Suprapubic skin (tissue), 4 donors: ENCODE measurements around the gene KHDC4. TPM values are rescaled to one million over a fixed set of nuclear protein-coding genes. Genes with fewer than 3 reads are reported as not detected.

ENCODE experiments used
- DNase-seq, 2 donors: peaks; one replicate each; pipeline ENCODE4 v3.0.0-alpha.2; 2019; ENCODE audit warnings: low spot score in 2 of 2
- H3K27ac ChIP-seq: fragments of 200-600 bp; sonication (generic); one replicate; pipeline ENCODE4 v1.5.1; 2019
- H3K27me3 ChIP-seq: fragments of 200-600 bp; sonication (generic); one replicate; pipeline ENCODE4 v1.5.1; 2019
- H3K36me3 ChIP-seq: fragments of 200-600 bp; sonication (generic); one replicate; pipeline ENCODE4 v1.5.1; 2019
- H3K4me1 ChIP-seq: fragments of 200-600 bp; sonication (generic); one replicate; pipeline ENCODE4 v1.5.1; 2019
- H3K4me3 ChIP-seq: fragments of 200-600 bp; sonication (generic); one replicate; pipeline ENCODE4 v1.5.1; 2019; ENCODE audit warnings: mild to moderate bottlenecking
- H3K9me3 ChIP-seq: fragments of 200-600 bp; sonication (generic); one replicate; pipeline ENCODE4 v1.5.1; 2019
- CTCF ChIP-seq, 2 donors: fragments of 200-600 bp in 1 of 2; fragments of 450-650 bp in 1 of 2; sonication (generic) in 1 of 2; IDR thresholded peaks; one replicate each; pipeline ENCODE4 v1.5.1; 2016 to 2019; ENCODE audit warnings: antibody characterized with exemption in 2 of 2, mild to moderate bottlenecking in 1 of 2, moderate library complexity in 1 of 2
- EP300 ChIP-seq: sonication (generic); formaldehyde crosslinking; IDR thresholded peaks from one replicate; pipeline ENCODE4 v1.6.1; 2017; ENCODE audit warnings: antibody characterized with exemption
- POLR2A ChIP-seq, 2 donors: fragments of 450-650 bp; IDR thresholded peaks; one replicate each; pipeline ENCODE4 v1.6.1; 2017; ENCODE audit warnings: antibody characterized with exemption in 2 of 2, mild to moderate bottlenecking in 2 of 2, moderate library complexity in 2 of 2
- POLR2AphosphoS5 ChIP-seq, 3 donors: sonication (generic); formaldehyde crosslinking; IDR thresholded peaks; one replicate each; pipeline ENCODE4 v1.6.1; 2017; ENCODE audit warnings: antibody characterized with exemption in 3 of 3
- WGBS: methylation state at CpG from one replicate; pipeline ENCODE4 v1.1.5; 2018; 5-methylcytosine and 5-hydroxymethylcytosine counted together
- total RNA-seq, 4 donors: library from RNA; depleted of rRNA; stranded (reverse); fragments of >200 nt; gene quantifications; one replicate each; pipeline ENCODE4 v1.1.0, GENCODE V29; 2016

Gene KHDC4
- total RNA-seq, 4 donors from 2014 or later = 33.6 to 116 (median 50.3) TPM

DNA sequence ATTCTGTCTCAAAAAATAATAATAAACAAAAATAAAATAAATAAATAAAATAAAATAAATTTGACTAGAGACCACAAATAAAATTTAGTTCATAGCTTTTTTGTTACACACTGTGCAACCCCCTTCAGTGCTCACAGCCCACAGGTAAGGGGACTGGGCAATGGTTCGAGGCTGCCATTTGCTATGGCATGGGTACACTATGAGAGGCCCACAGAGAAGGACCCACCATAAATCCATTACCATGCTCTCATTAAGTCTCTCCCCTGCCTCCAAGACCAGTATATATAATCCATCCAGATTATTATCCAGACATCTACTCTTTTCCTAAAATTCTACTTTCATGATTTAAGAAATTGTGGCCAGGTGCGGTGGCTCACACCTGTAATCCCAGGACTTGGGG is 14.4 kb downstream of the KHDC4 start:
- H3K27me3 ChIP-seq = no peaks in the 10 kb centered on the region
- no peak for DNase-seq
- no peak overlapping the region for H3K4me3 ChIP-seq
- no peak overlapping the region for H3K27ac ChIP-seq
- no peaks in the 10 kb centered on the region for H3K4me1 ChIP-seq
- peaks cover 100% of the 10 kb centered on the region for H3K36me3 ChIP-seq
- no peak for TF ChIP-seq POLR2AphosphoS5 (IDR thresholded peaks at IDR 0.05)
- no peak for TF ChIP-seq POLR2A (IDR thresholded peaks at IDR 0.05)
- no peak for TF ChIP-seq EP300
- no peak for TF ChIP-seq CTCF (IDR thresholded peaks at IDR 0.05)
- WGBS = 100% methylated on average over 2 of the region's 2 CpGs
- no peaks in the 10 kb centered on the region for H3K9me3 ChIP-seq

DNA sequence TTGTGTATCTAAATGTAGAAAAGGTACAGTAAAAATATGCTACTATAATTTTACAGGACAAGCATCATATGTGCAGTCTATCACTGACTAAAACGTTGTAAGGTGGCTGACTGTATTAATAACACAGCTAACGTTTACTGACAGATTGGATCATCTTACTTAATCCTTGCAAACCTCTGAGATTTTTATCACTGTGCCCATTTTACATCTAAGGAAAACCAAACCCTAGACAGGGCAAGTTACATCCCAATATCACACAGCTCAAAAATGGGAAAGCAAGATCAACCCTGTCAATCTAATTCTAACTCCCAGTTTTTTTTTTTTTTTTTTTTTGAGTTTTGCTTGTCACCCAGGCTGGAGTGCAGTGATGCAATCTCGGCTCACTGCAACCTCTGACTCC is 15.6 kb downstream of the KHDC4 start:
- no peaks in the 10 kb centered on the region for H3K9me3 ChIP-seq
- no peak overlapping the region for H3K4me3 ChIP-seq
- H3K4me1 ChIP-seq = no peaks in the 10 kb centered on the region
- WGBS = 64% methylated on average over 3 of the region's 3 CpGs
- H3K27ac ChIP-seq = no peak overlapping the region
- DNase-seq = no peak
- H3K27me3 ChIP-seq = no peaks in the 10 kb centered on the region
- peaks cover 100% of the 10 kb centered on the region for H3K36me3 ChIP-seq
- TF ChIP-seq POLR2AphosphoS5 (IDR thresholded peaks at IDR 0.05) (no peak), POLR2A (IDR thresholded peaks at IDR 0.05) (no peak), EP300 (no peak), CTCF (IDR thresholded peaks at IDR 0.05) (no peak)

DNA sequence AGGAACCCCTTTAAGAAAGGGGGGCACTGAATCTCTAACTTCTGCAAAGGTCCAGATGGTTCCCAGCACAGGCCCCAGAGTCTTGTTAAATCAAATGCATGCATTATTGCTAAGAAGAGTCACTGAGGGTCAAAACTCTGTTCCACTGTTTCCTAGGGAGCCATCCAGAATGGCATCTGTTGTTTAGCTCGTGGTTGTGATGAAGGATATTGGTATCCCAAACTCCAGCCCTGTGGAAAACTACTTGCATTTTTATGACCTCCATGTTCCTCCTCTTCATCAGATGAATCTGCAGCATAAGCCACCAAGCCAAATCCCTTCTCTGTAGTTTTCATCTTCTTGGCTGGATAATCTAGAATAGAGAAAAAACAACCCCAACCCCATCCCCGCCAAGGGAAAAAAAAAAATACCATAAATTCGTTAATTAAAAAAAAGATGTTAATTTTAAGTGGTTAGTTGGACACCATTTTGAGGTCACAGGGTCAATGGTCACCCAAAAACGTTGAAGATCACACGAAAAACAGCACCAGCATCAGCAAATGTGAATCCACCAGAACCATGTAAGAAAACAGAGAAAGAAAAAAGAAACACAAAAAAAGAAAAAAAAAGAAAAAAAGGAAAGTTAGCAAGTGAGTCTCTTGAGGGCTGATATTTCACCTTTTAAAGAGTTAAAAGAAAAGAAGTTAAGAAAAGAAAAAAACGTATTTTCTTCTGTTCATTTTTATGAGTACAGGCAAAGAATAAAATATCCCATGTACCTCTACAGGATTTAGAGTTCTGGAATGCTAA is 20.1 kb downstream of the KHDC4 start:
- no peaks in the 10 kb centered on the region for H3K27me3 ChIP-seq
- WGBS = 71% methylated on average over 6 of the region's 6 CpGs
- no peaks in the 10 kb centered on the region for H3K9me3 ChIP-seq
- no peak overlapping the region for H3K27ac ChIP-seq
- no peak for DNase-seq
- H3K4me3 ChIP-seq = no peak overlapping the region
- TF ChIP-seq POLR2A (IDR thresholded peaks at IDR 0.05) (no peak), POLR2AphosphoS5 (IDR thresholded peaks at IDR 0.05) (no peak), EP300 (no peak), CTCF (IDR thresholded peaks at IDR 0.05) (no peak)
- H3K36me3 ChIP-seq = peaks cover 69% of the 10 kb centered on the region
- H3K4me1 ChIP-seq = peaks cover 21% of the 10 kb centered on the region

DNA sequence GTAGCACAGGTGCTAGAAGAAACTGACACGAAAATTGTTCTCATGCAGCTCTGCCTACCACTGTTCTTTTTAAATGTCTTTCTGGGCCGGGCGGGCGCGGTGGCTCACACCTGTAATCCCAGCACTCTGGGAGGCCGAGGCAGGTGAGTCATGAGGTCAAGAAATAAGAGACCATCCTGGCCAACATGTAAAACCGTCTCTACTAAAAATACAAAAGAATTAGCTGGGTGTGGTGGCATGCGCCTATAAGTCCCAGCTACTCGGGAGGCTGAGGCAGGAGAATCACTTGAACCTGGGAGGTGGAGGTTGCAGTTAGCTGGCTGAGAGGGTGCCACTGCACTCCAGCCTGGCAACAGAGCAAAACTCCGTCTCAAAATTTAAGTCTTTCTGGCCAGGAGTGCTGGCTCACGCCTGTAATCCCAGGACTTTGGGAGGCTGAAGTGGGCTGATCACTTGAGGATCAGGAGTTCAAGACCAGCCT is 22.1 kb downstream of the KHDC4 start:
- H3K4me1 ChIP-seq = peaks cover 22% of the 10 kb centered on the region
- H3K27me3 ChIP-seq = no peaks in the 10 kb centered on the region
- peak overlapping the region; percentile 77 for H3K4me3 ChIP-seq
- no peak for DNase-seq
- H3K27ac ChIP-seq = peak overlapping the region; percentile 93
- peaks cover 67% of the 10 kb centered on the region for H3K36me3 ChIP-seq
- no peaks in the 10 kb centered on the region for H3K9me3 ChIP-seq
- WGBS = 83% methylated on average over 11 of the region's 11 CpGs
- no peak for TF ChIP-seq POLR2AphosphoS5 (IDR thresholded peaks at IDR 0.05)
- no peak for TF ChIP-seq EP300
- TF ChIP-seq POLR2A (IDR thresholded peaks at IDR 0.05) = no peak

DNA sequence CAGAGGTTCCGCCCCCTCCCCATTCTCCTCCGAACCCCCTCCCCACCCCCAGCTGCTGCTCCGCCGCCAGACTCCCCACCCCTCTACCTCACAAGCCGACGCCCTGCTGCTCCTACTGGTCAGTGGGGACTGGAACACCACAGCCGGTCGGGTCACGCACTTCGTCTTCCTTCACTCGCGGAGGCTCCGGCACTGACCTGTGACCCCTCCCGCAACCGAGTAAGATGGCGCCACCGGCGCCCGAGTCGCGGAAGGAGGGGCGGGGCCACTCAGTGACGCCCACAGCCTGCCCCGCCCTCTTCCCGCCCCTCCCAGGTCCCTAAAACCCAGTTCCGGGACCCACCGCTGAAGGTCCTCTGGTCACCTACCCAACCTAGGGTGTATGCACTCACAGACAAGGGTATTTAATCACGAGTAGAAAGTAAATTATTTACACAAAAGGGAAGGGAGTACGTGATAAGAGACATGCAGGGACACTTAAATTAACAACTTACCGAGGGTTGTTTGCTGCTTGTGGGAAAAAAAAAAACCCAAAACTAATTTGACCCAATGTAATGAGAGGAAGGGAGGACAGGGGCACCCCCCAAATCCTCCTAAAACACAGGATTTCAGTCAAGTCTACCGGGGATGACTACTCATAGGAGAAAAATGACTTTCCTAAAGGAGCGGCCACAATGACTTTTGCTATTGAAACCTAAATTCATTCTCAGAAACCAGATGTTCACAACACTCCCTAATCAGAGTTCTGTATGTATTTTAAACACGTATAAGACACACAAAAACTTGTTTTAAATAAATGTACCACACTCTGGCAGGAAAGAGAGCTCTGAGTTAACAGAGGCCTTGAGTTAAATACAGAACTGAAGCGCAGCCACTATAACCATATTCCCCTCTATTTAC is 22.8 kb downstream of the KHDC4 start, which contains the start of gene RIT1:
TSS of gene RIT1 (minus strand) at position 194 of the 900 bp plus-strand sequence. CDS start 588 bp downstream, outside the sequence.
- Histone ChIP-seq H3K4me3 (peak within 1 kb of the TSS; percentile 77), H3K4me1 (peaks cover 22% of the 10 kb centered on the region), H3K9me3 (no peaks in the 10 kb centered on the region), H3K27ac (peak within 1 kb of the TSS; percentile 93), H3K36me3 (peaks cover 66% of the 10 kb centered on the region), H3K27me3 (no peaks in the 10 kb centered on the region)
- TF ChIP-seq POLR2AphosphoS5 (IDR thresholded peaks at IDR 0.05) (peak in 1 of 3 donors; percentile 62), POLR2A (IDR thresholded peaks at IDR 0.05) (peak in 1 of 2 donors; percentile 55), EP300 (no peak), CTCF (IDR thresholded peaks at IDR 0.05) (no peak)
- WGBS = 6% methylated on average over 34 of the region's 34 CpGs
- DNase-seq = peak; percentile 93 to 96
